OCI-LY3 (cell line): Measurements from ENCODE around the gene COPA.

Experiments
- EZH2phosphoT487 ChIP-seq: fragments of 200-600 bp; shearing (Covaris generic); IDR thresholded peaks from 2 replicates; pipeline ENCODE4 v1.6.1; 2018; ENCODE audit warnings: antibody characterized with exemption, mixed run types, low read depth
- TF ChIP-seq, protein P1 (sequence below): fragments of 200-600, 300-600 bp; sonication (generic); IDR thresholded peaks from 2 replicates; pipeline ENCODE4 v1.5.1; 2014; ENCODE audit warnings: antibody characterized with exemption, low read length, low read depth

DNA sequence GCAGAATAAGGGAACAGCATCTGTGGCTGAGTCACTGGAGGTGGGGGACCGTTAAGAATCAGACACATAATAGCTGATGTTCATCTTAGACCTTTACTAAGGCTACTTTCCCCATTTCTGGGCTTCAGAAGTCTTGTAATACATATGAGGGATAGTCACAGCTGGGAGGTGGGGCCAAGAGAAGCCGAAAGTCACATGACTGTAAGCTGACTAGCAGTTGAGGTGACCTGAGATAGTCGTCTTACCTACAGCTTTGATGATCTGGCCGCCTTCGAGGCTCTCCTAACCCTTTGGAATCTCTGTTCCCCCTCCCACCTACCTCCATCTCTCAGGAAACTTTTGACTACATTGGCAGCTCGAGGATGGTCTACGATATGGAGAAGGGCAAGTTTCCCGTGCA, 9.5 kb upstream of the COPA start:
- TF ChIP-seq, protein P1, sequence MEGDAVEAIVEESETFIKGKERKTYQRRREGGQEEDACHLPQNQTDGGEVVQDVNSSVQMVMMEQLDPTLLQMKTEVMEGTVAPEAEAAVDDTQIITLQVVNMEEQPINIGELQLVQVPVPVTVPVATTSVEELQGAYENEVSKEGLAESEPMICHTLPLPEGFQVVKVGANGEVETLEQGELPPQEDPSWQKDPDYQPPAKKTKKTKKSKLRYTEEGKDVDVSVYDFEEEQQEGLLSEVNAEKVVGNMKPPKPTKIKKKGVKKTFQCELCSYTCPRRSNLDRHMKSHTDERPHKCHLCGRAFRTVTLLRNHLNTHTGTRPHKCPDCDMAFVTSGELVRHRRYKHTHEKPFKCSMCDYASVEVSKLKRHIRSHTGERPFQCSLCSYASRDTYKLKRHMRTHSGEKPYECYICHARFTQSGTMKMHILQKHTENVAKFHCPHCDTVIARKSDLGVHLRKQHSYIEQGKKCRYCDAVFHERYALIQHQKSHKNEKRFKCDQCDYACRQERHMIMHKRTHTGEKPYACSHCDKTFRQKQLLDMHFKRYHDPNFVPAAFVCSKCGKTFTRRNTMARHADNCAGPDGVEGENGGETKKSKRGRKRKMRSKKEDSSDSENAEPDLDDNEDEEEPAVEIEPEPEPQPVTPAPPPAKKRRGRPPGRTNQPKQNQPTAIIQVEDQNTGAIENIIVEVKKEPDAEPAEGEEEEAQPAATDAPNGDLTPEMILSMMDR = no peak
- TF ChIP-seq EZH2phosphoT487 = no peak
